ENCODE results near the gene IQCM. TPM values are rescaled to one million over a fixed set of nuclear protein-coding genes. Genes with fewer than 3 reads are reported as not detected.
"Not testable (repeated sequence)": the region's sequence is repeated elsewhere in the genome, so short reads cannot be mapped to it uniquely, and the experiment has no call there.

IQCM gene
- total RNA-seq, 1 experiment from 2014 or later: not detected

- peaks cover 6% of the 10 kb centered on the region for H3K9me3 Mint-ChIP-seq (ENCODE audit: unreplicated experiment)
Observed at GRCh38 chr4:149489321-149489720, 326.3 kb downstream of the IQCM start.

GRCh38 chr4:149486861-149487260 lies 328.8 kb downstream of the IQCM start:
- no peak overlapping the region for H3K27ac Mint-ChIP-seq (ENCODE audit: unreplicated experiment)
- DNase-seq: no peak
- no peaks in the 10 kb centered on the region for H3K4me1 Mint-ChIP-seq (ENCODE audit: low read depth, unreplicated experiment)
- H3K9me3 Mint-ChIP-seq (ENCODE audit: unreplicated experiment): no peaks in the 10 kb centered on the region
- H3K27me3 Mint-ChIP-seq (ENCODE audit: insufficient read depth, unreplicated experiment): no peaks in the 10 kb centered on the region
- no peak overlapping the region for H3K4me3 Mint-ChIP-seq (ENCODE audit: unreplicated experiment)
- Histone ChIP-seq H3K4me3 (ENCODE audit: low read depth, low read length) (no peak overlapping the region), H3K36me3 (ENCODE audit: control insufficient read depth, insufficient read depth, low read length) (no peaks in the 10 kb centered on the region), H3K27me3 (replicated peaks; ENCODE audit: control insufficient read depth, insufficient read depth, low read length) (no peaks in the 10 kb centered on the region), H3K9me3 (no peaks in the 10 kb centered on the region), H3K4me1 (no peaks in the 10 kb centered on the region)
- CTCF ChIA-PET: no interaction called here
- no peak for TF ChIP-seq CTCF (IDR thresholded peaks at IDR 0.05; ENCODE audit: insufficient read depth in 1 of 2, low read depth in 1 of 2, low read length in 1 of 2, severe bottlenecking in 1 of 2, unreplicated experiment in 1 of 2)
- POLR2A ChIA-PET: no interaction called here
- BruUV-seq (replicated peaks): no TSS peak
- no peaks in the 10 kb centered on the region for H3K36me3 Mint-ChIP-seq (ENCODE audit: insufficient read depth, unreplicated experiment)
- intact Hi-C loops (cut with micrococcal nuclease; ENCODE audit: unreplicated experiment): no loop called here

More at GRCh38 chr4:149489321-149489720, 326.3 kb downstream of the IQCM start:
- Histone ChIP-seq H3K36me3 (ENCODE audit: control insufficient read depth, insufficient read depth, low read length) (no peaks in the 10 kb centered on the region), H3K4me1 (no peaks in the 10 kb centered on the region; the same call in 1 of the 2 replicates), H3K9me3 (no peaks in the 10 kb centered on the region), H3K27me3 (replicated peaks; ENCODE audit: control insufficient read depth, insufficient read depth, low read length) (no peaks in the 10 kb centered on the region), H3K4me3 (ENCODE audit: low read depth, low read length) (no peak overlapping the region)
- H3K27ac Mint-ChIP-seq (ENCODE audit: unreplicated experiment): no peak overlapping the region
- H3K4me1 Mint-ChIP-seq (ENCODE audit: low read depth, unreplicated experiment): peaks cover 8% of the 10 kb centered on the region
- H3K27me3 Mint-ChIP-seq (ENCODE audit: insufficient read depth, unreplicated experiment): no peaks in the 10 kb centered on the region
- BruUV-seq (replicated peaks): no TSS peak
- H3K4me3 Mint-ChIP-seq (ENCODE audit: unreplicated experiment): no peak overlapping the region
- CTCF ChIA-PET: no interaction called here
- DNase-seq: no peak
- intact Hi-C loops (cut with micrococcal nuclease; ENCODE audit: unreplicated experiment): no loop called here
- POLR2A ChIA-PET: no interaction called here
- no peak for TF ChIP-seq CTCF (IDR thresholded peaks at IDR 0.05; ENCODE audit: insufficient read depth in 1 of 2, low read depth in 1 of 2, low read length in 1 of 2, severe bottlenecking in 1 of 2, unreplicated experiment in 1 of 2)
- no peaks in the 10 kb centered on the region for H3K36me3 Mint-ChIP-seq (ENCODE audit: insufficient read depth, unreplicated experiment)

GRCh38 chr4:149468669-149469068 lies 347.0 kb downstream of the IQCM start:
- H3K9me3 ChIP-seq; H3K4me3 ChIP-seq (ENCODE audit: low read depth, low read length); H3K36me3 ChIP-seq (ENCODE audit: control insufficient read depth, insufficient read depth, low read length); H3K27me3 ChIP-seq (replicated peaks; ENCODE audit: control insufficient read depth, insufficient read depth, low read length); H3K36me3 Mint-ChIP-seq (ENCODE audit: insufficient read depth, unreplicated experiment); H3K4me3 Mint-ChIP-seq (ENCODE audit: unreplicated experiment); H3K9me3 Mint-ChIP-seq (ENCODE audit: unreplicated experiment); intact Hi-C loops (cut with micrococcal nuclease; ENCODE audit: unreplicated experiment); H3K4me1 ChIP-seq; POLR2A ChIA-PET; DNase-seq; H3K4me1 Mint-ChIP-seq (ENCODE audit: low read depth, unreplicated experiment); H3K27ac Mint-ChIP-seq (ENCODE audit: unreplicated experiment); BruUV-seq (replicated peaks); H3K27me3 Mint-ChIP-seq (ENCODE audit: insufficient read depth, unreplicated experiment): not testable (repeated sequence)
- CTCF ChIA-PET: interaction anchor here (0.6 kb wide), 1 partner anchor 380 kb away, joined by 4 read pairs; no protein-coding TSS in a partner anchor

GRCh38 chr4:149466446-149466845 lies 349.2 kb downstream of the IQCM start:
- no peak for TF ChIP-seq CTCF (IDR thresholded peaks at IDR 0.05; ENCODE audit: insufficient read depth in 1 of 2, low read depth in 1 of 2, low read length in 1 of 2, severe bottlenecking in 1 of 2, unreplicated experiment in 1 of 2)
- Histone ChIP-seq H3K36me3 (ENCODE audit: control insufficient read depth, insufficient read depth, low read length) (no peaks in the 10 kb centered on the region), H3K9me3 (no peaks in the 10 kb centered on the region), H3K4me3 (ENCODE audit: low read depth, low read length) (no peak overlapping the region), H3K27me3 (replicated peaks; ENCODE audit: control insufficient read depth, insufficient read depth, low read length) (no peaks in the 10 kb centered on the region), H3K4me1 (no peaks in the 10 kb centered on the region)
- no TSS peak for BruUV-seq (replicated peaks)
- Mint-ChIP-seq H3K27me3 (ENCODE audit: insufficient read depth, unreplicated experiment) (no peaks in the 10 kb centered on the region), H3K9me3 (ENCODE audit: unreplicated experiment) (no peaks in the 10 kb centered on the region), H3K36me3 (ENCODE audit: insufficient read depth, unreplicated experiment) (no peaks in the 10 kb centered on the region), H3K4me1 (ENCODE audit: low read depth, unreplicated experiment) (no peaks in the 10 kb centered on the region), H3K4me3 (ENCODE audit: unreplicated experiment) (no peak overlapping the region), H3K27ac (ENCODE audit: unreplicated experiment) (no peak overlapping the region)
- ChIA-PET CTCF (no interaction called here), POLR2A (no interaction called here)
- intact Hi-C loops (cut with micrococcal nuclease; ENCODE audit: unreplicated experiment): no loop called here
- no peak for DNase-seq

Measured in Caco-2 (cell line).